HG02763 (cell line): ENCODE data around the gene WDR5.

ENCODE experiments used
- ATAC-seq: cut with Tn5 transposase; IDR thresholded peaks from one replicate; pipeline ENCODE4 v1.9.1; 2021; ENCODE audit warnings: mild to moderate bottlenecking, moderate library complexity; ENCODE audit not compliant: unreplicated experiment

WDR5 gene

DNA sequence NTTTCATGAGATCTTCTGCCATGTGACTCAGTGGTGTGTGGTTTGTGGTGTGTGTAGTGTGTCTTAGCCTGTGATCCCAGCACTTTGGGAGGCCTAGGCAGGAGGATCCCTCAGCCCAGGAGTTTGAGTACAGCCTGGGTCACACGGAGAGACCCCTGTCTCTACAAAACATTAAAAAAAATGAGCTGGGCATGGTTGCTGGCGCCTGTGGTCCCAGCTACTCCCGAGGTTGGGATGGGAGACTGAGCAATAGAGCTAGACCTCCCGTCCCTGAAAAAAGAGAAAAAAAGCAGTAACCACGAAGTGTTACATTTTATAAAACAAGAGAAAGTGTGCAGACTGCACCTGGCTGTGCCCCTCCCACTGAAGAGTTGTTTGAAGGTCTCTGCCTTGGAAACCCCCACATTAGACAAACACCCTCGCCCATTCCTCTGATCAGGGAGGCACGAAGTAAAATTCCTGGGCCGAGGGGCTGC, 49.7 kb downstream of the WDR5 start:
- ATAC-seq = no peak

DNA sequence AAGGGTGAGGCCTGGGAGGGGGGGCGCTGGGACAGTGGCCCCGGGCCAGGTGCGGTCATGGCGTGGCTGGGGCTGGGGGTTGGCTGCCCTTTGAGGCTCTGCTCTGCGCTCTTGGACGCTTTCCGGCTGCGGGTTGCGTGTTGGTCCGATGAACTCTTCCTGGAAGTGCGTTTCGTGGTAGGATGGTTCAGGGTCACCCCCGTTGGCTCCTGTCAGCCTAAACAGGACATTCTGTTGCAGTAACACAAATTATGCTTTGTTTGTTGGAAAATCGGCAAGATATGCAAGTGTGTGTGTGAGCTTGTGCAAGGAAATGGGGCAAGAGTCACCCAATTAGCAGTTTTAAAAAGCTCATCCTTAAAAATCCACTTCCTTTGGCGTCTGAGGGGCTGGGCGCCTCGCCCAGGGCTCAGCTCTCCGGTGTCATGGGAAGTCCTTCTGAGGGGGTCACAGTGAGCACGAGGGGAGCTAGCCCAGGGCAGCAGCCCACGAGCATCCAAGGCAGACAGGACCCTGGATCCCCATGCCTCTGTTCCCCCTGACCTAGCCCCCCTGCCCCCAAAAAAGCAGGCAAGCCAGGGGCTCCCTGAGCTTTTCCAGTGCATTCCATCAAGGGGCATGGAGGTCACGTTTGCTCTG, 50.7 kb downstream of the WDR5 start:
- ATAC-seq = no peak

DNA sequence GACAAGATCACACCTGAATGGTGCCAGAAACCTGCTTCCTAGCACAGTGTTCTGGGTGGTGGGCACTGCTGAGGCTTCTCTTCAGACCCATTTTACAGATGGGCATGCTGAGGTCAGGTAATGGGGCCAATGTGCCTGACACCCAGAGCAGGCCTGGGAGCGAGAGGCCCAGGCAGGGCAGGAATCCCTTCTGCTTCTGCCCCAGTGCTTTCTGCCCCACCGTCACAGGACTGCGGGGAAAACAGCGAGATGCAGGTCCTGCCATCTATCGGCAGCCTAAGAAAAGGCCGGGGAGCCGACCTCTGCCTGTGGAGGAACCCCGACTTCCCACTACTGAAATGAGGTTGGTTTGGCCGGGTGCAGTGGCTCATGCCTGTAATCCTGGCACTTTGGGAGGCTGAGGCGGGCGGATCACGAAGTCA, 51.2 kb downstream of the WDR5 start:
- no peak for ATAC-seq

- ATAC-seq = no peak
Observed at GRCh38 chr9:134187891-134188385, 52.1 kb downstream of the WDR5 start.

DNA sequence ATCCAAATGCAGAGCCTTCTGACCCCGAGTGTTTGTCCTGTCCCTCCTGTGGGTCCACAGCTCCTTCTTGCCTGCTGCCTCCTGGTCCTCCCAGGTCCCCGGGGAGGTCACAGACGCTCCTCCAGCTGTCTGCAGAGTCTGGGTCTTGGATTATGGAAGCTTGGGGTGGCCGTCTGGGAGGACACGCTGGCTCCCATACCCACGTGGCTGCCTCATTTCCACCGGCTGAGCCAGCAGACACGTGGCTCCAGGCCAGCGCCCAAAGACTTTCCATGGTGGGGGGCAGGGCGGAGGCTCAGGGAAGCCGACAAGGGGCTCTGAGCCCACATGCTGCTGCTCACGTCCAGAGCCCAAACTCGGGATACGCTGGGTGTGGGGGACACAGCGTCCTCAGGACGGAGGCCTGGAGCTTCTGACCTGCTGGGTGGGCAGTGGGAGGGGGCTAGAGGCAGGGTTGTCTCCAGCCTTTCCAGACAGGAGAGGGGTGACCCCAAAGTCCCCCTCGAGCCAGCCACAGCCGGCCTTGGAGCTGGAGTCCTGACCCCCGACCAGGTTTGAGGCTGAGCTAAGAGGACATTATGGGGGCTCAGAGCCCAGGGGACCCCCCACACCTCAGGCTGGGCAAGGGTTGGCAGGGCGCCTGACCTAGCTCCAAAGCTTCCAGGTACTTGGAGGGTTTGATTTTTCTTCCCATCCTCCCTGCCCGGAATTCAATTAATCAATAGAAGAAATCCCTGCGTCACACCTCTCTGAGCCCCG, 52.7 kb downstream of the WDR5 start:
- ATAC-seq = no peak

- no peak for ATAC-seq
Observed at GRCh38 chr9:134189145-134189469, 53.2 kb downstream of the WDR5 start.

GRCh38 chr9:134189470-134190231, 53.8 kb downstream of the WDR5 start:
- no peak for ATAC-seq

- no peak for ATAC-seq
Observed at GRCh38 chr9:134190232-134191121, 54.6 kb downstream of the WDR5 start.

DNA sequence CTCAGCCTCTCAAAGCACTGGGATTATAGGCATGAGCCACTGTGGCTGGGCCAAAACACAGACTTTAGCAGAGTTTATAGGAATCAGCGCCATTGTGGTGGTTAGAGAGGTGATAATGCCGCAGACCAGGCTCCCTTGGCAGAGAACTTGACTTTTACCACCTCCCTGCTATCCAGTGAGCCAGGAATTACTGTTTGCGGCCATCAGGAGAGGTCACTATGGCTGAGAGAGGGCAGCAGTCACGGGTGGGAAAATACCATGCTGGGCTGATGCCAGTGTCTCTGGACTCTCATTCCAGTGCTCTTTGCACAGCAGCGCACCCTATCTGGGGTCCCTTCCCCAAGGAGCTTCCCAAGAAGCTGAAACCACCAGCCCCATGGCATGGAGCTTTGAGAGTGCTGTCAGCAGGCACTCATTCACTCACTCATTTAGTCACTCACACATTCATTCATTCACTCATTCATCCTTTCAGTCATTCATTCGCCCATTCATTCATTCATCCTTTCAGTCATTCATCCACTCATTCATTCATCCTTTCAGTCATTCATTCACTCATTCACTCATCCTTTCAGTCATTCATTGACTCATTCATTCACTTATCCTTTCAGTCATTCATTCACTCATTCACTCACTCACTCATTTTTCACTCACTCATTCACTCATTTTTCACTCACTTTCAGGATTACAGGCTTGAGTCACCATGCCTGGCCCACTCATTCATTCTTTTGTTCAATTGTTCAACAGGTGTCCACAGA, 55.8 kb downstream of the WDR5 start:
- ATAC-seq = no peak

GRCh38 chr9:134192311-134192950, 56.5 kb downstream of the WDR5 start:
- no peak for ATAC-seq

GRCh38 chr9:134192951-134193731, 57.3 kb downstream of the WDR5 start:
- no peak for ATAC-seq

GRCh38 chr9:134193912-134194535, 58.1 kb downstream of the WDR5 start:
- no peak for ATAC-seq

GRCh38 chr9:134195558-134195957, 59.7 kb downstream of the WDR5 start:
- ATAC-seq = no peak

- ATAC-seq = no peak
Observed at GRCh38 chr9:134196911-134197310, 61.0 kb downstream of the WDR5 start.

DNA sequence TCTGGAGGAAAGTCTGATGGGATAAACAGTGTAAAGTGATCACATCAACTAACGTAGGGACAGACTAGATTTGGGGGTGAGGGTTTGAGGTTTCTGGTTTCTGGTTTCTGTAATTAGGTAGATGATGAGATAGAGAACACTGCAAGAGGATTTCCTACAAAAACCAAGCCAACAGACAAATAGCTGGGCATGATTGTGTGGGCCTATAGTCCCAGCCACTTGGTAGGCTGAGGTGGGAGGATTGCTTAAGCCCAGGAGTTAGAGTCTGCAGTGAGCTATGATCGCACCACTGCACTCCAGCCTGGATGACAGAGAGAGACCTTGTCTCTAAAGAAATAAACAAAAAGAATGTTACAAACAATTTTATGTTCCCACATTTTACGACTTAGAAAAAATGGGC, 62.9 kb downstream of the WDR5 start:
- ATAC-seq = no peak

DNA sequence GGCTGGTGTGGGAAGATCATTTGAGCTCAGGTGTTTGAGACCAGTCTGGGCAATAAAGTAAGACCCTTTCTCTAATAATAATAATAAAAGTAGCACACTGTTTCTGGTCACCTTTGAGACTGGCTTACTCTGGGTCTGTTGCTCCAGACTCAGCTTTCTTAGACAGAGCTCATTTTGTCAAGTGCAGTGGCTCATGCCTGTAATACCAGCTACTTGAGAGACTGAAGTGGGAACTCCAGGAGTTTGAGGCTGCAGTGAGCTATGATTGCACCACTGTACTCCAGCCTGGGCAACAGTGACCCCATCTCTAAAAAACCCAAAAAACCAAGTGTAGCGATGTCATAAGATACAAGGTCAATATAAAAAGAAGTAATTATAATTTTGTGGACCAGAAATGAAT, 64.8 kb downstream of the WDR5 start:
- no peak for ATAC-seq

GRCh38 chr9:134203224-134203623, 67.3 kb downstream of the WDR5 start:
- ATAC-seq = no peak

DNA sequence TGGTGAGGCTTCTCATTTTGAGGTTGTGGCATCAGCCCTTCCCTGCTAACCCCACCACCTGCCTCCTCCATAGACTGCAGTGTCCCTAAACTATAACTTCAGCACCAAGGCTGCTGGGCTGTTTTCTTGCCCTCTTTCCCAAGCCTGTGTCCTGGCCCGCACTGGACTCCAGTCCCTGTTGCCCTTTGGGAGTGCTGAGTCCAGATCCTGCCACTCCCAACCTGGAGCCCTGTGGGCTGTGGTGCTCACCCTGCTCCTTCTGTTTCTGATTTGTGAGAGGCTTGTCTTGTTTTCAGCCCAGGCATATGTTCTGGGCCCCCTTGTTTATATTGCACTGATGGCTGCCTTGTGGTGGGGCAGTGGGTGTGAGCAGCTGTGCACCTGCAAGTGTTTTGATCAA, 68.2 kb downstream of the WDR5 start:
- no peak for ATAC-seq
